ENCODE results near the gene SERPINE3.

The SERPINE3 gene

GRCh38 chr13:51333421-51333820 lies 6.1 kb upstream of the SERPINE3 start:
- no peak overlapping the region for H3K4me3 ChIP-seq (replicated peaks; ENCODE audit: low read depth, low read length)
- no peak for TF ChIP-seq CTCF (IDR thresholded peaks at IDR 0.05; ENCODE audit: low read length, missing control alignments)
- no peak for DNase-seq (ENCODE audit: low read depth)

- TF ChIP-seq CTCF (IDR thresholded peaks at IDR 0.05; ENCODE audit: low read length, missing control alignments) = no peak
- DNase-seq (ENCODE audit: low read depth) = no peak
- H3K4me3 ChIP-seq (replicated peaks; ENCODE audit: low read depth, low read length) = no peak overlapping the region
Observed at GRCh38 chr13:51333826-51334225, 5.7 kb upstream of the SERPINE3 start.

- TF ChIP-seq CTCF (IDR thresholded peaks at IDR 0.05; ENCODE audit: low read length, missing control alignments) = no peak
- no peak overlapping the region for H3K4me3 ChIP-seq (replicated peaks; ENCODE audit: low read depth, low read length)
- no peak for DNase-seq (ENCODE audit: low read depth)
Observed at GRCh38 chr13:51336746-51337145, 2.7 kb upstream of the SERPINE3 start.

- no peak for DNase-seq (ENCODE audit: low read depth)
- no peak overlapping the region for H3K4me3 ChIP-seq (replicated peaks; ENCODE audit: low read depth, low read length)
- no peak for TF ChIP-seq CTCF (IDR thresholded peaks at IDR 0.05; ENCODE audit: low read length, missing control alignments)
Observed at GRCh38 chr13:51339952-51340732, 651 bp downstream of the SERPINE3 start.

GRCh38 chr13:51341232-51341631 lies 1.7 kb downstream of the SERPINE3 start:
- no peak for DNase-seq (ENCODE audit: low read depth)
- no peak for TF ChIP-seq CTCF (IDR thresholded peaks at IDR 0.05; ENCODE audit: low read length, missing control alignments)
- H3K4me3 ChIP-seq (replicated peaks; ENCODE audit: low read depth, low read length) = no peak overlapping the region

GRCh38 chr13:51341791-51342190 lies 2.3 kb downstream of the SERPINE3 start:
- no peak for TF ChIP-seq CTCF (IDR thresholded peaks at IDR 0.05; ENCODE audit: low read length, missing control alignments)
- DNase-seq (ENCODE audit: low read depth) = no peak
- H3K4me3 ChIP-seq (replicated peaks; ENCODE audit: low read depth, low read length) = no peak overlapping the region

GRCh38 chr13:51342706-51343105 lies 3.2 kb downstream of the SERPINE3 start:
- DNase-seq (ENCODE audit: low read depth) = peak; percentile 58
- no peak overlapping the region for H3K4me3 ChIP-seq (replicated peaks; ENCODE audit: low read depth, low read length)
- TF ChIP-seq CTCF (IDR thresholded peaks at IDR 0.05; ENCODE audit: low read length, missing control alignments) = no peak

Data from fibroblast of pulmonary artery (primary cell).